NB4 (cell line): ENCODE measurements around the gene SYNE1.
"Not testable (repeated sequence)": the region's sequence is repeated elsewhere in the genome, so short reads cannot be mapped to it uniquely, and the experiment has no call there.

Experiments
- DNase-seq: peaks from one replicate; pipeline ENCODE4 v3.0.0; 2010; ENCODE audit warnings: low read depth
- H3K4me3 ChIP-seq: one replicate; pipeline ENCODE4 v1.5.1; 2011; ENCODE audit warnings: mild to moderate bottlenecking, low read depth, low read length, moderate library complexity
- MYC ChIP-seq: IDR thresholded peaks from 2 replicates; pipeline ENCODE4 v1.6.1; 2011; ENCODE audit warnings: low read depth, low read length
- POLR2A ChIP-seq: IDR thresholded peaks from 2 replicates; pipeline ENCODE4 v1.6.1; 2011; ENCODE audit warnings: mild to moderate bottlenecking; ENCODE audit not compliant: insufficient read length; ENCODE audit errors: extremely low read depth
- TF ChIP-seq, protein P1 (sequence below): IDR thresholded peaks from one replicate; pipeline ENCODE4 v1.5.1; 2012; ENCODE audit warnings: low read depth, low read length
- TF ChIP-seq, protein P2 (sequence below): IDR thresholded peaks from 2 replicates; pipeline ENCODE4 v1.6.1; 2011; ENCODE audit warnings: low read depth, low read length

The SYNE1 gene, protein sequence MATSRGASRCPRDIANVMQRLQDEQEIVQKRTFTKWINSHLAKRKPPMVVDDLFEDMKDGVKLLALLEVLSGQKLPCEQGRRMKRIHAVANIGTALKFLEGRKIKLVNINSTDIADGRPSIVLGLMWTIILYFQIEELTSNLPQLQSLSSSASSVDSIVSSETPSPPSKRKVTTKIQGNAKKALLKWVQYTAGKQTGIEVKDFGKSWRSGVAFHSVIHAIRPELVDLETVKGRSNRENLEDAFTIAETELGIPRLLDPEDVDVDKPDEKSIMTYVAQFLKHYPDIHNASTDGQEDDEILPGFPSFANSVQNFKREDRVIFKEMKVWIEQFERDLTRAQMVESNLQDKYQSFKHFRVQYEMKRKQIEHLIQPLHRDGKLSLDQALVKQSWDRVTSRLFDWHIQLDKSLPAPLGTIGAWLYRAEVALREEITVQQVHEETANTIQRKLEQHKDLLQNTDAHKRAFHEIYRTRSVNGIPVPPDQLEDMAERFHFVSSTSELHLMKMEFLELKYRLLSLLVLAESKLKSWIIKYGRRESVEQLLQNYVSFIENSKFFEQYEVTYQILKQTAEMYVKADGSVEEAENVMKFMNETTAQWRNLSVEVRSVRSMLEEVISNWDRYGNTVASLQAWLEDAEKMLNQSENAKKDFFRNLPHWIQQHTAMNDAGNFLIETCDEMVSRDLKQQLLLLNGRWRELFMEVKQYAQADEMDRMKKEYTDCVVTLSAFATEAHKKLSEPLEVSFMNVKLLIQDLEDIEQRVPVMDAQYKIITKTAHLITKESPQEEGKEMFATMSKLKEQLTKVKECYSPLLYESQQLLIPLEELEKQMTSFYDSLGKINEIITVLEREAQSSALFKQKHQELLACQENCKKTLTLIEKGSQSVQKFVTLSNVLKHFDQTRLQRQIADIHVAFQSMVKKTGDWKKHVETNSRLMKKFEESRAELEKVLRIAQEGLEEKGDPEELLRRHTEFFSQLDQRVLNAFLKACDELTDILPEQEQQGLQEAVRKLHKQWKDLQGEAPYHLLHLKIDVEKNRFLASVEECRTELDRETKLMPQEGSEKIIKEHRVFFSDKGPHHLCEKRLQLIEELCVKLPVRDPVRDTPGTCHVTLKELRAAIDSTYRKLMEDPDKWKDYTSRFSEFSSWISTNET (N-terminal part only)

GRCh38 chr6:152637296-152638047 lies at the start of gene SYNE1:
TSS of gene SYNE1 (minus strand) at chr6:152637362. CDS start at chr6:152628331, 9,031 bp downstream.
- no peak within 1 kb of the TSS for H3K4me3 ChIP-seq
- no peak for DNase-seq
- TF ChIP-seq POLR2A (no peak), MYC (no peak)
- TF ChIP-seq, protein P1, sequence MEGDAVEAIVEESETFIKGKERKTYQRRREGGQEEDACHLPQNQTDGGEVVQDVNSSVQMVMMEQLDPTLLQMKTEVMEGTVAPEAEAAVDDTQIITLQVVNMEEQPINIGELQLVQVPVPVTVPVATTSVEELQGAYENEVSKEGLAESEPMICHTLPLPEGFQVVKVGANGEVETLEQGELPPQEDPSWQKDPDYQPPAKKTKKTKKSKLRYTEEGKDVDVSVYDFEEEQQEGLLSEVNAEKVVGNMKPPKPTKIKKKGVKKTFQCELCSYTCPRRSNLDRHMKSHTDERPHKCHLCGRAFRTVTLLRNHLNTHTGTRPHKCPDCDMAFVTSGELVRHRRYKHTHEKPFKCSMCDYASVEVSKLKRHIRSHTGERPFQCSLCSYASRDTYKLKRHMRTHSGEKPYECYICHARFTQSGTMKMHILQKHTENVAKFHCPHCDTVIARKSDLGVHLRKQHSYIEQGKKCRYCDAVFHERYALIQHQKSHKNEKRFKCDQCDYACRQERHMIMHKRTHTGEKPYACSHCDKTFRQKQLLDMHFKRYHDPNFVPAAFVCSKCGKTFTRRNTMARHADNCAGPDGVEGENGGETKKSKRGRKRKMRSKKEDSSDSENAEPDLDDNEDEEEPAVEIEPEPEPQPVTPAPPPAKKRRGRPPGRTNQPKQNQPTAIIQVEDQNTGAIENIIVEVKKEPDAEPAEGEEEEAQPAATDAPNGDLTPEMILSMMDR: no peak
- TF ChIP-seq, protein P2, sequence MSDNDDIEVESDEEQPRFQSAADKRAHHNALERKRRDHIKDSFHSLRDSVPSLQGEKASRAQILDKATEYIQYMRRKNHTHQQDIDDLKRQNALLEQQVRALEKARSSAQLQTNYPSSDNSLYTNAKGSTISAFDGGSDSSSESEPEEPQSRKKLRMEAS: no peak

- no peak for DNase-seq
- TF ChIP-seq MYC (no peak), POLR2A (no peak)
- TF ChIP-seq, protein P1: no peak
- TF ChIP-seq, protein P2: no peak
- H3K4me3 ChIP-seq: no peak overlapping the region
These were observed 48.7 kb upstream of the SYNE1 start for GRCh38 chr6:152685819-152686218.

GRCh38 chr6:152682935-152683334 lies 45.8 kb upstream of the SYNE1 start:
- not testable (repeated sequence) for H3K4me3 ChIP-seq

DNA sequence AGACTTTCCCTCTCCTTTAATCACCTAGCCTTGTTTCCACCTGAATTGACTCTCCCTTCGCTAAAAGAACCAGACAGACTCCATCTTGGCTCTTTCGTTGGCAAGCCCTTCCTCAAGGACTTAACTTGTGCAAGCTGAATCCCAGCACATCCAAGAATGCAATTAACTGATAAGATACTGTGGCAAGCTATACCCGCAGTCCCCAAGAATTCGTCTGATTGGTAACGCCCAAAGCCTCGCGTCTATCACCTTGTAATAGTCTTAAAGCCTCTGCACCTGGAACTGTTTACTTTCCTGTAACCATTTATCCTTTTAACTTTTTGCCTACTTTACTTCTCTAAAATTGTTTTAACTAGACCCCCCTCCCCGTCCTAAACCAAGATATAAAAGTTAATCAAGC lies 45.0 kb upstream of the SYNE1 start:
- DNase-seq: no peak
- TF ChIP-seq MYC (no peak), POLR2A (no peak)
- TF ChIP-seq, protein P2: no peak
- TF ChIP-seq, protein P1: no peak
- no peak overlapping the region for H3K4me3 ChIP-seq

More at GRCh38 chr6:152682935-152683334, 45.8 kb upstream of the SYNE1 start:
- DNase-seq: not testable (repeated sequence)

DNA sequence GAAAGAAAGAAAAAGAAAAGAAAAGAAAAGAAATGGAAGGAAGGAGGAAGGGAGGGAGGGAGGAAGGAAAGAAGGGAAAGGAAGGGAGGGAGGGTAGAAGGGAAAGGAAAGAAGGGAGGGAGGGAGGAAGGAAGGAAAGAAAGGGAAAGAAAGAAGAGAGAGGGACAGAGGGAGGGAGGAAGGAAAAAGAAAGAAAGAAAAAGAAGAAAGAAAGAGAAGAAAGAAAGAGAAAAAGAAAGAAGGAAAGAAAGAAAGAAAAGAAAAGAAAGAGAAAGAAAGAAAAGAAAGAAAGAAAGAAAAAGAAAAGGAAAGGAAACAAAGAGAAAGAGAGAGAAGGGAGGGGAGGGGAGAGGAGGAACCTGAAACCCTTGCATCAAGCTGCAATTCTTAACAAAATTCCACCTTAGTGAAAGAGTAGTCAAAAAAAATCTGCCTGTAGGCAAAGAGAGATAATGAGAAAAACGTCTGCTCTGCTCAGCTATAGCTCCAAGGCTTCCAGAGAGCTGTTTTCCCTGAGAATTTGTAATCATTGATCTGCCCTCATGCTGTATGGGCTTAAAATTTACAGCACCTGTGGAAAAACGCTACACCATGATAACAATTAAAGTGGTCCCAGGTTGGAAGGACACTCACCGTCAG lies 43.8 kb upstream of the SYNE1 start:
- no peak for DNase-seq
- TF ChIP-seq MYC (no peak), POLR2A (no peak)
- TF ChIP-seq, protein P2: no peak
- TF ChIP-seq, protein P1: no peak

More for the DNA sequence above, 43.8 kb upstream of the SYNE1 start:
- H3K4me3 ChIP-seq: no peak overlapping the region
